ENCODE measurements around the gene KIF2C. TPM values are rescaled to one million over a fixed set of nuclear protein-coding genes. Genes with fewer than 3 reads are reported as not detected.
A peak's percentile ranks its signal among the peaks of the same experiment; 100 is the strongest.

The KIF2C gene
- total and polyA plus RNA-seq, 9 of the 15 experiments (the other 6 are each of a cell fraction or from before 2014, with no cell fraction given): 84.9 to 226 (median 169) TPM

GRCh38 chr1:44808063-44808937 lies 68.7 kb downstream of the KIF2C start, which contains the start of gene BTBD19 (continued):
- TF ChIP-seq TEAD4 (IDR thresholded peaks at IDR 0.05; ENCODE audit: low read length) (no peak), TEAD4 (CRISPR knock-in tag; IDR thresholded peaks at IDR 0.05; ENCODE audit: borderline replicate concordance) (no peak), PTBP1 (IDR thresholded peaks at IDR 0.05; ENCODE audit: low read depth, low read length) (no peak), ARID3A (IDR thresholded peaks at IDR 0.05; ENCODE audit: borderline replicate concordance, low read depth, low read length) (no peak), TBL1XR1 (IDR thresholded peaks at IDR 0.05; ENCODE audit: low read length in 2 of 2) (0 out of 4 replicates have a peak, but pooled peaks of 1 of the 2 experiments have one; percentile 50), PPARD (CRISPR knock-in tag; IDR thresholded peaks at IDR 0.05) (no peak), KLF13 (tag; IDR thresholded peaks at IDR 0.05; ENCODE audit: borderline replicate concordance, low read depth) (no peak), HBP1 (CRISPR knock-in tag; IDR thresholded peaks at IDR 0.05) (0 out of 2 replicates have a peak, but pooled peaks have one; percentile 6), ZNF318 (IDR thresholded peaks at IDR 0.05; ENCODE audit: borderline replicate concordance in 1 of 2, low read depth in 1 of 2) (no peak), SETDB1 (IDR thresholded peaks at IDR 0.05; ENCODE audit: low read length) (no peak), LARP7 (IDR thresholded peaks at IDR 0.05) (no peak), SFPQ (IDR thresholded peaks at IDR 0.05; ENCODE audit: low read depth, low read length) (no peak)

Data from K562 (cell line).